ENCODE measurements around the gene DRP2.
"Not testable (repeated sequence)": the region's sequence is repeated elsewhere in the genome, so short reads cannot be mapped to it uniquely, and the experiment has no call there.

DNA sequence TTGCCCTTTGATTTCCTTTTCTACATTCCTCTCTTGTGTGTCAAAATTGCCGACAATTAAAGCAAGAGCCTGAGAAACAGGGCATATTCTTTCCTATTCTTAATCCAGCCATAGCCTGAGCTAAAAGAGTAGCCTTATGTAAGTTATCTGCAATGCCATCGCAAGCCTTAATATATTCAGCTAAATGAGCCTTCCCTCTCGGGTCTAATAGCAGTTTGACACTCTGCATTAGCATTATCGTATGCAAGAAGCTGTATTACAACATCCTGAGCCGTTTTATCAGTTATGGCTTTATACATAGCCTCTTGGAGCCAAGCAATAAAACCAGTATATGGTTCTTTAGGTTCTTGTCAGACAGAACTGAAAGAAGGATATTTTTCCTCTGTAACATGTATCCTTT lies 31.6 kb upstream of the DRP2 start:
- not testable (repeated sequence) for TF ChIP-seq POLR2A (IDR thresholded peaks at IDR 0.05; ENCODE audit: low read length); GATA1 (IDR thresholded peaks at IDR 0.05; ENCODE audit: low read depth, low read length)
